Glutamatergic neuron (in vitro differentiated cells): ENCODE results near the gene CHMP1A. TPM values are rescaled to one million over a fixed set of nuclear protein-coding genes. Genes with fewer than 3 reads are reported as not detected.

ENCODE experiments used
- DNase-seq: peaks from one replicate; pipeline ENCODE4 v3.0.0; 2022
- H3K27ac Mint-ChIP-seq: one replicate; pipeline ENCODE4 v1.8.0; 2020; ENCODE audit warnings: mild to moderate bottlenecking, mixed read lengths, inconsistent platforms; ENCODE audit not compliant: unreplicated experiment
- H3K27me3 Mint-ChIP-seq: one replicate; pipeline ENCODE4 v1.8.0; 2020; ENCODE audit warnings: mild to moderate bottlenecking, moderate library complexity, mixed read lengths, inconsistent platforms; ENCODE audit not compliant: unreplicated experiment
- H3K36me3 Mint-ChIP-seq: one replicate; pipeline ENCODE4 v1.8.0; 2020; ENCODE audit warnings: mild to moderate bottlenecking, mixed read lengths, inconsistent platforms; ENCODE audit not compliant: unreplicated experiment
- H3K4me1 Mint-ChIP-seq: one replicate; pipeline ENCODE4 v1.8.0; 2020; ENCODE audit warnings: mild to moderate bottlenecking, low read depth, mixed read lengths, inconsistent platforms; ENCODE audit not compliant: unreplicated experiment
- H3K4me3 Mint-ChIP-seq: one replicate; pipeline ENCODE4 v1.8.0; 2020; ENCODE audit warnings: mild to moderate bottlenecking, mixed read lengths, inconsistent platforms; ENCODE audit not compliant: unreplicated experiment
- H3K9me3 Mint-ChIP-seq: one replicate; pipeline ENCODE4 v1.8.0; 2020; ENCODE audit warnings: mild to moderate bottlenecking, moderate library complexity, mixed read lengths, inconsistent platforms; ENCODE audit not compliant: unreplicated experiment
- total RNA-seq: library from RNA; stranded (reverse); fragmentation: NEBNext Ultra II Directional; extraction: Animal tissue kit (Norgen Biotek cat#: 25700); gene quantifications from one replicate; pipeline ENCODE4 v1.2.1, GENCODE V29; 2021; ENCODE audit not compliant: unreplicated experiment
- TF ChIP-seq, protein P1 (sequence below): fragments of 200-600 bp; sonication (generic); IDR thresholded peaks from one replicate; pipeline ENCODE4 v1.5.0; 2021; ENCODE audit not compliant: partially characterized antibody, unreplicated experiment

CHMP1A gene
- total RNA-seq, 1 donor from 2014 or later, result 96.3 TPM

DNA sequence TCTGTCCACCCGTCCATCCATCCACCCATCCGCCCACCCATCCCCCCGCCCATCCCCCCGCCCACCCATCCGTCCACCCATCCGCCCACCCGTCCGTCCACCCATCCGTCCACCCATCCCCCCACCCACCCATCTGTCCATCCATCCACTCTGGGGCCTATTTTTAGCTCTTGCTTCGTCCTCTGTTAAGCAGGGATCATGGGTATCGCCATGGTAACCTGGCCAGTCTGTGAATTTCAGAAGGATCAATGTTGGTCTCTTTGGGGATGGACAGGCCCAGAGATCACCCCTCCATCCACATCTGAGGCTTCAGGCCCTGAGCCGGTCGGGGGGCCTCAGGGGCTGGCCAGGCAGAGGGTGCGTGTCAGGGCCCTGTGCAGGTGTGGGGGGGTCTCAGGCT lies 59.3 kb downstream of the CHMP1A start:
- Mint-ChIP-seq H3K27ac (peak overlapping the region; percentile 90), H3K27me3 (peaks cover 17% of the 10 kb centered on the region), H3K4me3 (peak overlapping the region; percentile 28), H3K4me1 (peaks cover 21% of the 10 kb centered on the region), H3K36me3 (no peaks in the 10 kb centered on the region), H3K9me3 (peaks cover 17% of the 10 kb centered on the region)
- TF ChIP-seq, protein P1, sequence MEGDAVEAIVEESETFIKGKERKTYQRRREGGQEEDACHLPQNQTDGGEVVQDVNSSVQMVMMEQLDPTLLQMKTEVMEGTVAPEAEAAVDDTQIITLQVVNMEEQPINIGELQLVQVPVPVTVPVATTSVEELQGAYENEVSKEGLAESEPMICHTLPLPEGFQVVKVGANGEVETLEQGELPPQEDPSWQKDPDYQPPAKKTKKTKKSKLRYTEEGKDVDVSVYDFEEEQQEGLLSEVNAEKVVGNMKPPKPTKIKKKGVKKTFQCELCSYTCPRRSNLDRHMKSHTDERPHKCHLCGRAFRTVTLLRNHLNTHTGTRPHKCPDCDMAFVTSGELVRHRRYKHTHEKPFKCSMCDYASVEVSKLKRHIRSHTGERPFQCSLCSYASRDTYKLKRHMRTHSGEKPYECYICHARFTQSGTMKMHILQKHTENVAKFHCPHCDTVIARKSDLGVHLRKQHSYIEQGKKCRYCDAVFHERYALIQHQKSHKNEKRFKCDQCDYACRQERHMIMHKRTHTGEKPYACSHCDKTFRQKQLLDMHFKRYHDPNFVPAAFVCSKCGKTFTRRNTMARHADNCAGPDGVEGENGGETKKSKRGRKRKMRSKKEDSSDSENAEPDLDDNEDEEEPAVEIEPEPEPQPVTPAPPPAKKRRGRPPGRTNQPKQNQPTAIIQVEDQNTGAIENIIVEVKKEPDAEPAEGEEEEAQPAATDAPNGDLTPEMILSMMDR, result no peak
- DNase-seq, result peak; percentile 73

- peak overlapping the region; percentile 70 for H3K27ac Mint-ChIP-seq
- H3K9me3 Mint-ChIP-seq, result peaks cover 14% of the 10 kb centered on the region
- H3K27me3 Mint-ChIP-seq, result peaks cover 13% of the 10 kb centered on the region
- DNase-seq, result no peak
- TF ChIP-seq, protein P1, result no peak
- no peak overlapping the region for H3K4me3 Mint-ChIP-seq
- peaks cover 17% of the 10 kb centered on the region for H3K4me1 Mint-ChIP-seq
- H3K36me3 Mint-ChIP-seq, result no peaks in the 10 kb centered on the region
These were observed 60.4 kb downstream of the CHMP1A start for GRCh38 chr16:89596957-89597649.

GRCh38 chr16:89596061-89596689 lies 61.3 kb downstream of the CHMP1A start:
- peaks cover 13% of the 10 kb centered on the region for H3K27me3 Mint-ChIP-seq
- peaks cover 17% of the 10 kb centered on the region for H3K4me1 Mint-ChIP-seq
- TF ChIP-seq, protein P1, result no peak
- no peaks in the 10 kb centered on the region for H3K36me3 Mint-ChIP-seq
- H3K27ac Mint-ChIP-seq, result peak overlapping the region; percentile 62
- no peak overlapping the region for H3K4me3 Mint-ChIP-seq
- H3K9me3 Mint-ChIP-seq, result peaks cover 16% of the 10 kb centered on the region
- peak; percentile 8 for DNase-seq

GRCh38 chr16:89595330-89596060 lies 62.0 kb downstream of the CHMP1A start:
- DNase-seq, result peak; percentile 10
- Mint-ChIP-seq H3K4me1 (peaks cover 14% of the 10 kb centered on the region), H3K9me3 (peaks cover 16% of the 10 kb centered on the region), H3K36me3 (no peaks in the 10 kb centered on the region), H3K27ac (peak overlapping the region; percentile 62), H3K4me3 (no peak overlapping the region), H3K27me3 (peaks cover 13% of the 10 kb centered on the region)
- TF ChIP-seq, protein P1, result no peak

Other genes with a start within 250 kb of the CHMP1A start
- 367 TPM for gene ANKRD11, start 167.1 kb downstream of the CHMP1A start, total RNA-seq
- 166 TPM for gene SPG7, start 149.3 kb downstream of the CHMP1A start, total RNA-seq
- gene RPL13, start 97.0 kb downstream of the CHMP1A start, total RNA-seq, result 893 TPM
- 17.8 TPM for gene CPNE7, start 82.0 kb downstream of the CHMP1A start, total RNA-seq
- gene DPEP1, start 44.1 kb downstream of the CHMP1A start, total RNA-seq, result 0.39 TPM
- gene SPATA33, start 128 bp upstream of the CHMP1A start, total RNA-seq, result 18.0 TPM
- 56.9 TPM for gene CDK10, start 29.0 kb upstream of the CHMP1A start, total RNA-seq
- 18.6 TPM for gene SPATA2L, start 44.0 kb upstream of the CHMP1A start, total RNA-seq
- 19.5 TPM for gene VPS9D1, start 63.2 kb upstream of the CHMP1A start, total RNA-seq
- gene ZNF276, start 63.8 kb upstream of the CHMP1A start, total RNA-seq, result 20.8 TPM
- gene FANCA, start 158.9 kb upstream of the CHMP1A start, total RNA-seq, result 42.8 TPM
- 39.2 TPM for gene SPIRE2, start 170.8 kb upstream of the CHMP1A start, total RNA-seq
- 272 TPM for gene TCF25, start 215.9 kb upstream of the CHMP1A start, total RNA-seq